Mucosa of gallbladder (tissue), 1 donor: ENCODE results near the gene C1QC. TPM values are rescaled to one million over a fixed set of nuclear protein-coding genes. Genes with fewer than 3 reads are reported as not detected.

ENCODE experiments used
- DNase-seq: peaks from one replicate; pipeline ENCODE4 v3.0.0-alpha.2; 2020; ENCODE audit warnings: low spot score
- total RNA-seq: library from RNA; stranded (reverse); gene quantifications from one replicate; pipeline ENCODE4 v1.2.1, GENCODE V29; 2021
- donor health status: DM: no; HTN: no; CAD: no.

C1QC gene
- total RNA-seq, 1 donor from 2014 or later = 217 TPM

- DNase-seq = no peak
Observed at GRCh38 chr1:22619252-22619651, 24.2 kb upstream of the C1QC start.

- no peak for DNase-seq
Observed at GRCh38 chr1:22619798-22620197, 23.6 kb upstream of the C1QC start.

GRCh38 chr1:22621761-22622160 is 21.7 kb upstream of the C1QC start:
- DNase-seq = no peak

GRCh38 chr1:22625262-22625925 is 18.0 kb upstream of the C1QC start:
- DNase-seq = no peak

GRCh38 chr1:22626237-22627157 is 16.9 kb upstream of the C1QC start:
- no peak for DNase-seq

- no peak for DNase-seq
Observed at GRCh38 chr1:22627331-22627730, 16.1 kb upstream of the C1QC start.

- no peak for DNase-seq
Observed at GRCh38 chr1:22628698-22629444, 14.6 kb upstream of the C1QC start.

- no peak for DNase-seq
Observed at GRCh38 chr1:22629886-22630285, 13.5 kb upstream of the C1QC start.

GRCh38 chr1:22633697-22634463 is 9.6 kb upstream of the C1QC start:
- no peak for DNase-seq

GRCh38 chr1:22635436-22635835 is 8.0 kb upstream of the C1QC start:
- no peak for DNase-seq

GRCh38 chr1:22636353-22636752 is 7.1 kb upstream of the C1QC start, which contains the start of gene C1QA:
Gene C1QA, plus strand, starts transcription at chr1:22636628. Its CDS starts 989 bp downstream, at chr1:22637617.
- peak; percentile 51 for DNase-seq

- no peak for DNase-seq
Observed at GRCh38 chr1:22636927-22637326, 6.5 kb upstream of the C1QC start.

- no peak for DNase-seq
Observed at GRCh38 chr1:22637907-22638445, 5.5 kb upstream of the C1QC start.

- no peak for DNase-seq
Observed at GRCh38 chr1:22638476-22639234, 4.8 kb upstream of the C1QC start.

- DNase-seq = no peak
Observed at GRCh38 chr1:22639286-22639685, 4.1 kb upstream of the C1QC start.

GRCh38 chr1:22641247-22641646 is 2.2 kb upstream of the C1QC start:
- no peak for DNase-seq

GRCh38 chr1:22641906-22642636 is 1.4 kb upstream of the C1QC start:
- peak; percentile 80 for DNase-seq

- DNase-seq = no peak
Observed at GRCh38 chr1:22643928-22644327, 495 bp downstream of the C1QC start.

- DNase-seq = no peak
Observed at GRCh38 chr1:22645931-22646330, 2.5 kb downstream of the C1QC start.

- no peak for DNase-seq
Observed at GRCh38 chr1:22646384-22646783, 3.0 kb downstream of the C1QC start.
